OCI-LY1 (cell line): ENCODE measurements around the gene VTI1A.

Source experiments
- H2AFZ ChIP-seq: fragments of 200-600 bp; sonication (generic), shearing (Covaris generic); 2 replicates; pipeline ENCODE4 v1.6.0; 2014; ENCODE audit warnings: antibody characterized with exemption, mild to moderate bottlenecking, low read length
- H3F3A ChIP-seq: fragments of 200-600 bp; sonication (generic), shearing (Covaris generic); 2 replicates; pipeline ENCODE4 v1.6.0; 2014; ENCODE audit warnings: mild to moderate bottlenecking, antibody characterized with exemption, low read length, moderate library complexity; ENCODE audit not compliant: insufficient read depth
- H3K27ac ChIP-seq: fragments of 200-600 bp; sonication (generic); 2 replicates; pipeline ENCODE4 v1.5.1; 2014; ENCODE audit warnings: low read length, mixed run types, mild to moderate bottlenecking, low read depth; ENCODE audit not compliant: poor library complexity, severe bottlenecking
- H3K27me3 ChIP-seq: fragments of 200-600 bp; sonication (generic); 2 replicates; pipeline ENCODE4 v1.6.0; 2014; ENCODE audit warnings: antibody characterized with exemption, mild to moderate bottlenecking, low read length, moderate library complexity; ENCODE audit not compliant: insufficient read depth
- H3K36me3 ChIP-seq: fragments of 200-600 bp; sonication (generic); 2 replicates; pipeline ENCODE4 v1.6.1; 2014; ENCODE audit warnings: mild to moderate bottlenecking, antibody characterized with exemption, low read length, moderate library complexity, mixed read lengths; ENCODE audit not compliant: insufficient read depth
- H3K4me1 ChIP-seq: fragments of 200-600 bp; sonication (generic); 2 replicates; pipeline ENCODE4 v1.5.1; 2014; ENCODE audit warnings: mild to moderate bottlenecking, low read length, moderate library complexity; ENCODE audit not compliant: insufficient read depth, severe bottlenecking
- H3K4me2 ChIP-seq: fragments of 200-600 bp; sonication (generic), shearing (Covaris generic); 2 replicates; pipeline ENCODE4 v1.6.1; 2014; ENCODE audit warnings: low read length
- H3K4me3 ChIP-seq: fragments of 200-600 bp; sonication (generic); 2 replicates; pipeline ENCODE4 v1.5.1; 2014; ENCODE audit warnings: low read length, low read depth, mild to moderate bottlenecking, mixed read lengths; ENCODE audit not compliant: poor library complexity, severe bottlenecking
- H3K79me2 ChIP-seq: fragments of 200-600 bp; shearing (Covaris generic); 2 replicates; pipeline ENCODE4 v1.6.1; 2016; ENCODE audit warnings: mixed run types, low read length, mixed read lengths; ENCODE audit not compliant: insufficient read depth
- H3K9ac ChIP-seq: fragments of 200-600 bp; sonication (generic), shearing (Covaris generic); 2 replicates; pipeline ENCODE4 v1.6.1; 2014; ENCODE audit warnings: mild to moderate bottlenecking, low read length, mixed read lengths
- H3K9me2 ChIP-seq: fragments of 200-600 bp; sonication (generic), shearing (Covaris generic); 2 replicates; pipeline ENCODE4 v1.6.1; 2014; ENCODE audit warnings: low read depth, mild to moderate bottlenecking, low read length, mixed read lengths
- H3K9me3 ChIP-seq: fragments of 200-600 bp; shearing (Covaris generic); 2 replicates; pipeline ENCODE4 v1.6.1; 2014; ENCODE audit warnings: low read length, mixed read lengths
- H4K20me1 ChIP-seq: fragments of 200-600 bp; sonication (generic), shearing (Covaris generic); 2 replicates; pipeline ENCODE4 v1.6.0; 2016; ENCODE audit warnings: mild to moderate bottlenecking, low read length; ENCODE audit not compliant: insufficient read depth
- CTCF ChIP-seq: fragments of 200-600 bp; sonication (generic), shearing (Covaris generic); IDR thresholded peaks from 2 replicates; pipeline ENCODE4 v1.5.1; 2017; ENCODE audit warnings: mild to moderate bottlenecking, antibody characterized with exemption, low read length, moderate library complexity, mixed read lengths
- EZH2 ChIP-seq: fragments of 200-600 bp; sonication (generic), shearing (Covaris generic); IDR thresholded peaks from 2 replicates; pipeline ENCODE4 v1.8.0; 2017; ENCODE audit warnings: borderline replicate concordance, mixed run types, mild to moderate bottlenecking, antibody characterized with exemption, low read length, moderate library complexity, mixed read lengths

The VTI1A gene

GRCh38 chr10:112467541-112468075, 20.6 kb downstream of the VTI1A start:
- Histone ChIP-seq H3K9me2 (no peaks in the 10 kb centered on the region), H3K36me3 (peaks cover 36% of the 10 kb centered on the region)
- TF ChIP-seq CTCF (no peak), EZH2 (no peak)

GRCh38 chr10:112471878-112472487, 25.0 kb downstream of the VTI1A start:
- H4K20me1 ChIP-seq: no peaks in the 10 kb centered on the region
- no peaks in the 10 kb centered on the region for H3K79me2 ChIP-seq

More at GRCh38 chr10:112467541-112468075, 20.6 kb downstream of the VTI1A start:
- Histone ChIP-seq H2AFZ (no peak overlapping the region), H3K4me3 (no peak overlapping the region), H3K4me1 (no peaks in the 10 kb centered on the region), H4K20me1 (no peaks in the 10 kb centered on the region), H3K27me3 (no peaks in the 10 kb centered on the region), H3K79me2 (no peaks in the 10 kb centered on the region), H3F3A (no peaks in the 10 kb centered on the region), H3K9me3 (no peaks in the 10 kb centered on the region), H3K9ac (no peak overlapping the region), H3K27ac (no peak overlapping the region), H3K4me2 (no peak overlapping the region)

GRCh38 chr10:112475575-112476218, 28.7 kb downstream of the VTI1A start:
- no peaks in the 10 kb centered on the region for H3K27me3 ChIP-seq
- H3K9me3 ChIP-seq: no peaks in the 10 kb centered on the region
- no peak overlapping the region for H3K4me3 ChIP-seq
- no peaks in the 10 kb centered on the region for H3F3A ChIP-seq
- H3K79me2 ChIP-seq: no peaks in the 10 kb centered on the region
- no peaks in the 10 kb centered on the region for H4K20me1 ChIP-seq
- H3K36me3 ChIP-seq: no peaks in the 10 kb centered on the region
- no peaks in the 10 kb centered on the region for H3K4me1 ChIP-seq
- H2AFZ ChIP-seq: no peak overlapping the region
- H3K9me2 ChIP-seq: no peaks in the 10 kb centered on the region
- H3K4me2 ChIP-seq: no peak overlapping the region
- H3K9ac ChIP-seq: no peak overlapping the region
- TF ChIP-seq CTCF (peak; percentile 53), EZH2 (no peak)
- H3K27ac ChIP-seq: no peak overlapping the region

More at GRCh38 chr10:112471878-112472487, 25.0 kb downstream of the VTI1A start:
- no peaks in the 10 kb centered on the region for H3K27me3 ChIP-seq
- H3K4me2 ChIP-seq: no peak overlapping the region
- H3K9ac ChIP-seq: no peak overlapping the region
- H3K9me2 ChIP-seq: no peaks in the 10 kb centered on the region
- no peaks in the 10 kb centered on the region for H3K4me1 ChIP-seq
- no peak overlapping the region for H3K4me3 ChIP-seq
- H3F3A ChIP-seq: no peaks in the 10 kb centered on the region
- no peaks in the 10 kb centered on the region for H3K9me3 ChIP-seq
- H2AFZ ChIP-seq: no peak overlapping the region
- no peak overlapping the region for H3K27ac ChIP-seq
- H3K36me3 ChIP-seq: peaks cover 7% of the 10 kb centered on the region; the same call in 1 of the 2 replicates
- TF ChIP-seq EZH2: no peak
- peak; percentile 78 for TF ChIP-seq CTCF
